Ishikawa (cell line): ENCODE results near the gene ABCA7.

Source experiments
- EGR1 ChIP-seq: IDR thresholded peaks from 2 replicates; pipeline ENCODE4 v1.6.1; 2012
- EP300 ChIP-seq: IDR thresholded peaks from 2 replicates; pipeline ENCODE4 v1.6.1; 2012; ENCODE audit warnings: borderline replicate concordance
- MAX ChIP-seq: IDR thresholded peaks from 2 replicates; pipeline ENCODE4 v1.6.1; 2012
- RAD21 ChIP-seq: IDR thresholded peaks from 2 replicates; pipeline ENCODE4 v1.6.1; 2012; ENCODE audit warnings: low read depth
- REST ChIP-seq: IDR thresholded peaks from 2 replicates; pipeline ENCODE4 v1.6.1; 2012; ENCODE audit warnings: low read depth, mild to moderate bottlenecking
- TAF1 ChIP-seq: IDR thresholded peaks from 2 replicates; pipeline ENCODE4 v1.6.1; 2012; ENCODE audit warnings: low read depth, mild to moderate bottlenecking
- TCF12 ChIP-seq: IDR thresholded peaks from 2 replicates; pipeline ENCODE4 v1.6.1; 2012; ENCODE audit warnings: low read depth
- YY1 ChIP-seq: IDR thresholded peaks from 2 replicates; pipeline ENCODE4 v1.6.1; 2012; ENCODE audit warnings: low read depth
- ZBTB7A ChIP-seq: IDR thresholded peaks from 2 replicates; pipeline ENCODE4 v1.6.1; 2012; ENCODE audit warnings: low read depth

- TF ChIP-seq REST: no peak
- TF ChIP-seq RAD21: no peak
- TF ChIP-seq MAX: no peak
- TF ChIP-seq TCF12: no peak
- TF ChIP-seq ZBTB7A: no peak
- no peak for TF ChIP-seq YY1
- no peak for TF ChIP-seq EP300
- TF ChIP-seq TAF1: no peak
- no peak for TF ChIP-seq EGR1
These were observed 9.2 kb downstream of the ABCA7 start for GRCh38 chr19:1049106-1049505.
